ENCODE results near the gene THEM5. TPM values are rescaled to one million over a fixed set of nuclear protein-coding genes. Genes with fewer than 3 reads are reported as not detected.

The THEM5 gene
- total and polyA plus RNA-seq, 10 of the 15 experiments (the other 5 are each of a cell fraction or from before 2014, with no cell fraction given) = 0.16 TPM; not detected in 9

- RAD21 ChIA-PET (ENCODE audit: unreplicated experiment) = no interaction called here
Measured at GRCh38 chr1:151829352-151830046, 24.0 kb downstream of the THEM5 start.

More at GRCh38 chr1:151829352-151830046, 24.0 kb downstream of the THEM5 start:
- intact Hi-C loops (cut with micrococcal nuclease; ENCODE audit: unreplicated experiment) = loop anchor here (10.0 kb wide), 1 partner anchor 115 kb away; the partner anchor contains the start of gene CELF3
- Histone ChIP-seq H3K9ac (ENCODE audit: control insufficient read depth, insufficient read depth, low read length) (no peak overlapping the region), H3K36me3 (ENCODE audit: control insufficient read depth in 2 of 2, insufficient read depth in 2 of 2, low read length in 1 of 2) (no peaks in the 10 kb centered on the region), H4K20me1 (ENCODE audit: control insufficient read depth, insufficient read depth) (no peaks in the 10 kb centered on the region), H2AFZ (ENCODE audit: control insufficient read depth, low read depth, low read length) (no peak overlapping the region), H3K79me2 (ENCODE audit: control insufficient read depth, insufficient read depth, low read length) (no peaks in the 10 kb centered on the region), H3K4me3 (no peak overlapping the region), H3K4me2 (ENCODE audit: control insufficient read depth, insufficient read depth) (no peak overlapping the region), H3K4me1 (ENCODE audit: control insufficient read depth, insufficient read depth, low read length) (peaks cover 5% of the 10 kb centered on the region), H3K9me3 (replicated peaks; ENCODE audit: control insufficient read depth, insufficient read depth, low read length) (no peaks in the 10 kb centered on the region), H3K27me3 (replicated peaks in 1 of 2; ENCODE audit: control insufficient read depth in 2 of 2, insufficient read depth in 2 of 2, low read length in 1 of 2) (no peaks in the 10 kb centered on the region), H3K27ac (ENCODE audit: control insufficient read depth, insufficient read depth) (no peak overlapping the region)
- TF ChIP-seq, protein P1, sequence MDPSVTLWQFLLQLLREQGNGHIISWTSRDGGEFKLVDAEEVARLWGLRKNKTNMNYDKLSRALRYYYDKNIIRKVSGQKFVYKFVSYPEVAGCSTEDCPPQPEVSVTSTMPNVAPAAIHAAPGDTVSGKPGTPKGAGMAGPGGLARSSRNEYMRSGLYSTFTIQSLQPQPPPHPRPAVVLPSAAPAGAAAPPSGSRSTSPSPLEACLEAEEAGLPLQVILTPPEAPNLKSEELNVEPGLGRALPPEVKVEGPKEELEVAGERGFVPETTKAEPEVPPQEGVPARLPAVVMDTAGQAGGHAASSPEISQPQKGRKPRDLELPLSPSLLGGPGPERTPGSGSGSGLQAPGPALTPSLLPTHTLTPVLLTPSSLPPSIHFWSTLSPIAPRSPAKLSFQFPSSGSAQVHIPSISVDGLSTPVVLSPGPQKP (IDR thresholded peaks at IDR 0.05; ENCODE audit: low read depth, low read length) = no peak
- no peak for TF ChIP-seq GABPA (IDR thresholded peaks at IDR 0.05; ENCODE audit: low read depth)
- no peak for TF ChIP-seq MLLT1 (IDR thresholded peaks at IDR 0.05)
- no peak for TF ChIP-seq NFIC (IDR thresholded peaks at IDR 0.05; ENCODE audit: low read depth, low read length)
- BruUV-seq (replicated peaks) = no TSS peak
- in situ Hi-C loops (cut with MboI) = loop anchor here (10.0 kb wide), 2 partner anchors 385 to 535 kb away; no protein-coding TSS in a partner anchor
- no peak for DNase-seq (ENCODE audit: low read depth, low spot score)
- no peak for ATAC-seq
- ChIA-PET SMC1A (ENCODE audit: uncharacterized antibody, unreplicated experiment) (no interaction called here), POLR2A (no interaction called here), CTCF (interaction anchor here (1.0 to 1.9 kb wide), 2 partner anchors 11 to 295 kb away, joined by 4 to 6 read pairs; partner anchors contain the start of gene C2CD4D)
- 18% methylated on average over 4 of the region's 4 CpGs for WGBS (ENCODE audit: insufficient coverage, insufficient replicate concordance, low lambda C conversion rate, missing lambda C conversion rate)
- FAIRE-seq = no peak

Data from GM12878 (cell line).